Cardiac septum (tissue), 1 donor: ENCODE data around the gene PRSS1. TPM values are rescaled to one million over a fixed set of nuclear protein-coding genes. Genes with fewer than 3 reads are reported as not detected.

ENCODE experiments used
- DNase-seq: peaks from one replicate; pipeline ENCODE4 v3.0.0-alpha.2; 2020; ENCODE audit warnings: low spot score
- intact Hi-C: fragments of 100-400 bp; cut with DNase I; formaldehyde crosslinking; loops from one replicate; pipeline ENCODE4 v1.14.0; 2022
- total RNA-seq: library from RNA; stranded (reverse); fragmentation: NEBNext Ultra II Directional; extraction: Animal tissue kit (Norgen Biotek cat#: 25700); gene quantifications from one replicate; pipeline ENCODE4 v1.2.1, GENCODE V29; 2021
- donor health status: DM: no; HTN: no; CAD: no.

PRSS1 gene
- total RNA-seq, 1 donor from 2014 or later: not detected

DNA sequence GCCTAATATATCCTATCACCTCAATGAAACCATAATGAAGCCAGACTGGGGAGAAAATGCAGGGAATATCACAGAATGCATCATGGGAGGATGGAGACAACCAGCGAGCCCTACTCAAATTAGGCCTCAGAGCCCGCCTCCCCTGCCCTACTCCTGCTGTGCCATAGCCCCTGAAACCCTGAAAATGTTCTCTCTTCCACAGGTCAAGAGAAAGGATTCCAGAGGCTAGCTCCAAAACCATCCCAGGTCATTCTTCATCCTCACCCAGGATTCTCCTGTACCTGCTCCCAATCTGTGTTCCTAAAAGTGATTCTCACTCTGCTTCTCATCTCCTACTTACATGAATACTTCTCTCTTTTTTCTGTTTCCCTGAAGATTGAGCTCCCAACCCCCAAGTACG, 53.0 kb downstream of the PRSS1 start:
- no peak for DNase-seq
- intact Hi-C loops: no loop called here

Other genes with a start within 250 kb of the PRSS1 start
- not detected for gene PRSS2, start 21.5 kb downstream of the PRSS1 start, total RNA-seq
- gene EPHB6, start 105.6 kb downstream of the PRSS1 start, total RNA-seq: 2.0 TPM
- gene TRPV6, start 136.3 kb downstream of the PRSS1 start, total RNA-seq: not detected
- gene TRPV5, start 184.3 kb downstream of the PRSS1 start, total RNA-seq: not detected
- gene LLCFC1, start 190.0 kb downstream of the PRSS1 start, total RNA-seq: not detected
- 0.57 TPM for gene KEL, start 212.9 kb downstream of the PRSS1 start, total RNA-seq